ENCODE results near the gene ATP6V1G3.

DNA sequence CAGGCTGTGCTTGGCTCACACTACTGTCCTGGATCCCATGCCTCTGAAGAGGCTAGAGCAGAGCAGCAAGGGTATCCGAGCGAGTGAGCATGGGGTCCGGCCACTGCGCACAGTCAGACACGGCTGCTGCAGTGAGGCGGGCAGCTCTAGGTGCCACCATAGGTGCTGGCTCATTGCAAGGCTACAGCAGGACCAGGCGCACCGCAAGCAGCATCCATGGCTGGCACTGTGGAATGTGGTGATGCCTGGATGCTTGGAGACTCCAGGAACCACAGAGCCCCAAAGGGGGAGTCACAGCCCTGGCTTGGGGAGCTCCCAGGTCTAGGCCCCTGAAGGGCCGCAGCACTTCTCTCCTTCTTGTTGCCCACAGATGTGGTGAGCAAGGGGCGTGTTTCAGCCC lies 47.2 kb downstream of the ATP6V1G3 start:
- TF ChIP-seq, protein P1, sequence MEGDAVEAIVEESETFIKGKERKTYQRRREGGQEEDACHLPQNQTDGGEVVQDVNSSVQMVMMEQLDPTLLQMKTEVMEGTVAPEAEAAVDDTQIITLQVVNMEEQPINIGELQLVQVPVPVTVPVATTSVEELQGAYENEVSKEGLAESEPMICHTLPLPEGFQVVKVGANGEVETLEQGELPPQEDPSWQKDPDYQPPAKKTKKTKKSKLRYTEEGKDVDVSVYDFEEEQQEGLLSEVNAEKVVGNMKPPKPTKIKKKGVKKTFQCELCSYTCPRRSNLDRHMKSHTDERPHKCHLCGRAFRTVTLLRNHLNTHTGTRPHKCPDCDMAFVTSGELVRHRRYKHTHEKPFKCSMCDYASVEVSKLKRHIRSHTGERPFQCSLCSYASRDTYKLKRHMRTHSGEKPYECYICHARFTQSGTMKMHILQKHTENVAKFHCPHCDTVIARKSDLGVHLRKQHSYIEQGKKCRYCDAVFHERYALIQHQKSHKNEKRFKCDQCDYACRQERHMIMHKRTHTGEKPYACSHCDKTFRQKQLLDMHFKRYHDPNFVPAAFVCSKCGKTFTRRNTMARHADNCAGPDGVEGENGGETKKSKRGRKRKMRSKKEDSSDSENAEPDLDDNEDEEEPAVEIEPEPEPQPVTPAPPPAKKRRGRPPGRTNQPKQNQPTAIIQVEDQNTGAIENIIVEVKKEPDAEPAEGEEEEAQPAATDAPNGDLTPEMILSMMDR (IDR thresholded peaks at IDR 0.05): no peak
- no peak for TF ChIP-seq POLR2A (IDR thresholded peaks at IDR 0.05)
